HG03469 (cell line): Measurements from ENCODE around the gene CPNE4.
A peak's percentile ranks its signal among the peaks of the same experiment; 100 is the strongest.

Source experiments
- ATAC-seq: cut with Tn5 transposase; IDR thresholded peaks from one replicate; pipeline ENCODE4 v1.9.1; 2021; ENCODE audit warnings: mild to moderate bottlenecking, moderate library complexity, moderate number of reproducible peaks; ENCODE audit not compliant: unreplicated experiment

The CPNE4 gene

GRCh38 chr3:131803113-131803512, 231.7 kb downstream of the CPNE4 start:
- ATAC-seq: no peak

GRCh38 chr3:131802029-131802428, 232.8 kb downstream of the CPNE4 start:
- no peak for ATAC-seq

- no peak for ATAC-seq
These were observed 233.2 kb downstream of the CPNE4 start for GRCh38 chr3:131801566-131801965.

- ATAC-seq: no peak
These were observed 237.0 kb downstream of the CPNE4 start for GRCh38 chr3:131797776-131798175.

GRCh38 chr3:131796558-131797198, 238.1 kb downstream of the CPNE4 start:
- peak; percentile 56 for ATAC-seq

GRCh38 chr3:131796111-131796510, 238.7 kb downstream of the CPNE4 start:
- ATAC-seq: no peak

GRCh38 chr3:131795390-131796090, 239.3 kb downstream of the CPNE4 start:
- no peak for ATAC-seq

GRCh38 chr3:131794766-131795388, 239.9 kb downstream of the CPNE4 start:
- peak; percentile 49 for ATAC-seq

- no peak for ATAC-seq
These were observed 240.9 kb downstream of the CPNE4 start for GRCh38 chr3:131793870-131794269.

GRCh38 chr3:131789188-131789587, 245.6 kb downstream of the CPNE4 start:
- no peak for ATAC-seq

- ATAC-seq: peak; percentile 64
These were observed 248.4 kb downstream of the CPNE4 start for GRCh38 chr3:131786386-131786785.

GRCh38 chr3:131782751-131783150, 252.1 kb downstream of the CPNE4 start:
- ATAC-seq: no peak

- ATAC-seq: no peak
These were observed 256.3 kb downstream of the CPNE4 start for GRCh38 chr3:131778526-131778925.

GRCh38 chr3:131775650-131776049, 259.2 kb downstream of the CPNE4 start:
- no peak for ATAC-seq

GRCh38 chr3:131772269-131773026, 262.4 kb downstream of the CPNE4 start:
- ATAC-seq: no peak

GRCh38 chr3:131762981-131763564, 271.7 kb downstream of the CPNE4 start:
- no peak for ATAC-seq

GRCh38 chr3:131756405-131756804, 278.4 kb downstream of the CPNE4 start:
- ATAC-seq: no peak

GRCh38 chr3:131755380-131755779, 279.4 kb downstream of the CPNE4 start:
- ATAC-seq: no peak

GRCh38 chr3:131750256-131750655, 284.6 kb downstream of the CPNE4 start:
- no peak for ATAC-seq

- ATAC-seq: no peak
These were observed 285.0 kb downstream of the CPNE4 start for GRCh38 chr3:131749826-131750225.

- ATAC-seq: no peak
These were observed 287.3 kb downstream of the CPNE4 start for GRCh38 chr3:131747466-131747865.
